ENCODE data around the gene MARCKSL1.

MARCKSL1 gene

GRCh38 chr1:32335790-32336590, at the start of gene MARCKSL1:
MARCKSL1 (minus strand) TSS chr1:32336233; CDS start chr1:32336033, 200 bp downstream.
- no peak for DNase-seq (ENCODE audit: low read depth)
- no peak for TF ChIP-seq CTCF (IDR thresholded peaks at IDR 0.05; ENCODE audit: control insufficient read depth, insufficient read depth, low read depth, low read length, missing control alignments)
- H3K4me3 ChIP-seq (ENCODE audit: control insufficient read depth, low read depth, low read length): peak within 1 kb of the TSS; percentile 59

GRCh38 chr1:32380057-32380456, 44.0 kb upstream of the MARCKSL1 start:
- DNase-seq (ENCODE audit: low read depth): no peak
- TF ChIP-seq CTCF (IDR thresholded peaks at IDR 0.05; ENCODE audit: control insufficient read depth, insufficient read depth, low read depth, low read length, missing control alignments): no peak
- H3K4me3 ChIP-seq (ENCODE audit: control insufficient read depth, low read depth, low read length): no peak overlapping the region

GRCh38 chr1:32377541-32378220, 41.6 kb upstream of the MARCKSL1 start:
- H3K4me3 ChIP-seq (ENCODE audit: control insufficient read depth, low read depth, low read length): no peak overlapping the region
- no peak for DNase-seq (ENCODE audit: low read depth)
- no peak for TF ChIP-seq CTCF (IDR thresholded peaks at IDR 0.05; ENCODE audit: control insufficient read depth, insufficient read depth, low read depth, low read length, missing control alignments)

GRCh38 chr1:32376199-32376598, 40.2 kb upstream of the MARCKSL1 start:
- no peak for TF ChIP-seq CTCF (IDR thresholded peaks at IDR 0.05; ENCODE audit: control insufficient read depth, insufficient read depth, low read depth, low read length, missing control alignments)
- no peak for DNase-seq (ENCODE audit: low read depth)
- no peak overlapping the region for H3K4me3 ChIP-seq (ENCODE audit: control insufficient read depth, low read depth, low read length)

GRCh38 chr1:32373996-32374592, 38.1 kb upstream of the MARCKSL1 start:
- no peak for TF ChIP-seq CTCF (IDR thresholded peaks at IDR 0.05; ENCODE audit: control insufficient read depth, insufficient read depth, low read depth, low read length, missing control alignments)
- H3K4me3 ChIP-seq (ENCODE audit: control insufficient read depth, low read depth, low read length): no peak overlapping the region
- no peak for DNase-seq (ENCODE audit: low read depth)

- no peak for TF ChIP-seq CTCF (IDR thresholded peaks at IDR 0.05; ENCODE audit: control insufficient read depth, insufficient read depth, low read depth, low read length, missing control alignments)
- no peak overlapping the region for H3K4me3 ChIP-seq (ENCODE audit: control insufficient read depth, low read depth, low read length)
- DNase-seq (ENCODE audit: low read depth): no peak
Observed at GRCh38 chr1:32372149-32372756, 36.2 kb upstream of the MARCKSL1 start.

Measured in AG09309 (cell line).